Mucosa of descending colon (tissue), 3 donors: Measurements from ENCODE around the gene CNOT4. TPM values are rescaled to one million over a fixed set of nuclear protein-coding genes. Genes with fewer than 3 reads are reported as not detected.

ENCODE experiments used
- ATAC-seq: fragments of 200-7000 bp; cut with Tn5 transposase; one replicate; pipeline ENCODE4 v1.9.1; 2020; ENCODE audit warnings: mild to moderate bottlenecking, moderate library complexity
- DNase-seq, 3 donors: peaks; one replicate each; pipeline ENCODE4 v3.0.0-alpha.2; 2020
- H3K36me3 ChIP-seq: fragments of 200-600 bp; one replicate; pipeline ENCODE4 v1.8.0; 2021; ENCODE audit warnings: low read depth, mild to moderate bottlenecking
- H3K4me1 ChIP-seq: fragments of 200-600 bp; one replicate; pipeline ENCODE4 v1.8.0; 2021; ENCODE audit warnings: low read depth, mild to moderate bottlenecking
- H3K4me3 ChIP-seq: fragments of 200-600 bp; one replicate; pipeline ENCODE4 v1.8.0; 2021; ENCODE audit warnings: mild to moderate bottlenecking
- H3K9me3 ChIP-seq: fragments of 200-600 bp; one replicate; pipeline ENCODE4 v1.8.0; 2021; ENCODE audit warnings: mild to moderate bottlenecking
- intact Hi-C, 2 donors: fragments of 100-400 bp; cut with DNase I in 1 of 2; cut with micrococcal nuclease in 1 of 2; formaldehyde crosslinking; loops; one replicate each; pipeline versions ENCODE4 v1.11.0 to v1.11.1; 2022; cut with DNase I, micrococcal nuclease
- total RNA-seq, 3 donors: library from RNA; stranded (reverse); fragmentation: NEBNext Ultra II Directional in 2 of 3; extraction: Animal tissue kit (Norgen Biotek cat#: 25700) in 2 of 3; gene quantifications; one replicate each; pipeline versions ENCODE4 v1.2.1 to v1.2.4, GENCODE V29; 2021 to 2023
- TF ChIP-seq, protein P1 (sequence below): fragments of 200-600 bp; IDR thresholded peaks from one replicate; pipeline ENCODE4 v1.8.0; 2022; ENCODE audit warnings: antibody characterized with exemption, mild to moderate bottlenecking
- donor health status: DM: no; HTN: no; CAD: no; lungs with moderate emphysema.
- donor health status: DM: no; HTN: no; CAD: no.
- donor health status: DM: no; HTN: yes; CAD: no.

CNOT4 gene
- total RNA-seq, 3 donors from 2014 or later: 18.3 to 37.2 (median 22.1) TPM

DNA sequence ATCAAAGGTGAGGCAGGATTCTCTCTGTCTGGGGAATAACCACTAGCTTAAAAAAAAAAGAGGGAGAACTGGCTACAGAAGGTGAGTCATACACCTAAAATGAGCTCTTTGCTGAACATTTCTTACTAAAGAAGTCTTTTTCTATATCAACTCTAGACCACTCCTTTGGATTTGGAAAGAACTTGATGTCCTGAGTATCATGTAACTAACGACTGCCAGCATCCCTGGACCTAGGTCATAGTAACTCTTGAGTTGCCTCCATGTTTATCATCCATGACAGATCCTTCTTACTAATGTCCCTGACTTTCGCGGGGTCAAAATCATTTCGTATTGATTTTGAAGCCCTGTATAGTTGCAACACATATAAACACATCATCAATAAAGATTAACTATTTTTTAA lies 89.1 kb downstream of the CNOT4 start:
- Histone ChIP-seq H3K36me3 (no peaks in the 10 kb centered on the region), H3K9me3 (no peaks in the 10 kb centered on the region), H3K4me3 (no peak overlapping the region), H3K4me1 (peaks cover 2% of the 10 kb centered on the region)
- no peak for DNase-seq
- intact Hi-C loops: no loop called here
- ATAC-seq: no peak
- TF ChIP-seq, protein P1, sequence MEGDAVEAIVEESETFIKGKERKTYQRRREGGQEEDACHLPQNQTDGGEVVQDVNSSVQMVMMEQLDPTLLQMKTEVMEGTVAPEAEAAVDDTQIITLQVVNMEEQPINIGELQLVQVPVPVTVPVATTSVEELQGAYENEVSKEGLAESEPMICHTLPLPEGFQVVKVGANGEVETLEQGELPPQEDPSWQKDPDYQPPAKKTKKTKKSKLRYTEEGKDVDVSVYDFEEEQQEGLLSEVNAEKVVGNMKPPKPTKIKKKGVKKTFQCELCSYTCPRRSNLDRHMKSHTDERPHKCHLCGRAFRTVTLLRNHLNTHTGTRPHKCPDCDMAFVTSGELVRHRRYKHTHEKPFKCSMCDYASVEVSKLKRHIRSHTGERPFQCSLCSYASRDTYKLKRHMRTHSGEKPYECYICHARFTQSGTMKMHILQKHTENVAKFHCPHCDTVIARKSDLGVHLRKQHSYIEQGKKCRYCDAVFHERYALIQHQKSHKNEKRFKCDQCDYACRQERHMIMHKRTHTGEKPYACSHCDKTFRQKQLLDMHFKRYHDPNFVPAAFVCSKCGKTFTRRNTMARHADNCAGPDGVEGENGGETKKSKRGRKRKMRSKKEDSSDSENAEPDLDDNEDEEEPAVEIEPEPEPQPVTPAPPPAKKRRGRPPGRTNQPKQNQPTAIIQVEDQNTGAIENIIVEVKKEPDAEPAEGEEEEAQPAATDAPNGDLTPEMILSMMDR: no peak

GRCh38 chr7:135416431-135416830 lies 93.5 kb downstream of the CNOT4 start:
- Histone ChIP-seq H3K4me3 (no peak overlapping the region), H3K4me1 (no peaks in the 10 kb centered on the region), H3K36me3 (no peaks in the 10 kb centered on the region), H3K9me3 (no peaks in the 10 kb centered on the region)
- ATAC-seq (no peak), DNase-seq (no peak)
- intact Hi-C loops: no loop called here
- TF ChIP-seq, protein P1: no peak

- intact Hi-C loops: no loop called here
- H3K9me3 ChIP-seq: no peaks in the 10 kb centered on the region
- no peaks in the 10 kb centered on the region for H3K36me3 ChIP-seq
- H3K4me3 ChIP-seq: no peak overlapping the region
- DNase-seq: peak in 1 of 3 donors; percentile 56
- peak; percentile 42 for ATAC-seq
- no peaks in the 10 kb centered on the region for H3K4me1 ChIP-seq
- TF ChIP-seq, protein P1: no peak
These were observed 95.0 kb downstream of the CNOT4 start for GRCh38 chr7:135414850-135415439.

DNA sequence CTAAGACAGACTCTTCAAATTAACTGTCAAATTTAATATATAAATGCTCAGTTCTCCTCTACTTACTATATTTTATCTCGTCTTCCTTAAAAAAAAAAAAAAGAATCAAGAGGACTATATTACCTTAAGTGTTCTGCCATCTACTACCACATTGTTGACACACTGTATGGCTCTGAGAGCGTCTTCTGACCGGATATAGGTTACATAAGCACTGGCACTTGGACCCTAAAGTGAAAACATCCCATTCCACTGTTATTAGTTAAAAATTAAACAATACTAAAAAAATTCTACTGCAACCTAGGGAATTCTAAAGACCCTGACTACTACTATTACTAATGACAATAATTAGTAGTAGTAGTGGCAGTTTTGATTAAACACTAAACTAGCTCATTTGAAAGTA lies 95.7 kb downstream of the CNOT4 start:
- no peaks in the 10 kb centered on the region for H3K4me1 ChIP-seq
- intact Hi-C loops: no loop called here
- no peak overlapping the region for H3K4me3 ChIP-seq
- H3K36me3 ChIP-seq: no peaks in the 10 kb centered on the region
- no peaks in the 10 kb centered on the region for H3K9me3 ChIP-seq
- no peak for ATAC-seq
- TF ChIP-seq, protein P1: no peak
- DNase-seq: no peak

DNA sequence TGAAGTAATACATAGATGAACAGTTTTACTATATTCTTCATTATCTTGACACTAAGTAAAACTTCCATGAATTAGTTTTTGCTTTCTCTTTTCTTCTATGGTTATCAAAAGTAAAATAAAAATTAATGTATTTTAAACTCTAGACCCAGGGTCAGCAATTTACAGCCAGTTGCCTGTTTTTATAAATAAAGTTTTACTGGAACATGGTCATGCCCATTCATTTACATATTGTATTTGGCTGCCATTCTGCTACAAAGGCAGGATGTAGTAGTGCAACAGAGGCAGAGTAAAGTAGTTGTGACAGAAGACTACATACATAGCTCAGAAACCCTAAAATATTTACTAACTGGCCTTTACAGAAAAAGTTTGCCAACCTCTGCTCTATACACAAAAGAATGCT lies 98.8 kb downstream of the CNOT4 start:
- Histone ChIP-seq H3K4me1 (no peaks in the 10 kb centered on the region), H3K9me3 (no peaks in the 10 kb centered on the region), H3K36me3 (no peaks in the 10 kb centered on the region), H3K4me3 (no peak overlapping the region)
- intact Hi-C loops: no loop called here
- no peak for DNase-seq
- no peak for ATAC-seq
- TF ChIP-seq, protein P1: no peak

GRCh38 chr7:135410543-135410942 lies 99.4 kb downstream of the CNOT4 start:
- TF ChIP-seq, protein P1: no peak
- Histone ChIP-seq H3K36me3 (no peaks in the 10 kb centered on the region), H3K4me3 (no peak overlapping the region), H3K4me1 (no peaks in the 10 kb centered on the region), H3K9me3 (no peaks in the 10 kb centered on the region)
- ATAC-seq: no peak
- intact Hi-C loops: no loop called here
- no peak for DNase-seq
